ENCODE measurements around the gene IL12B. TPM values are rescaled to one million over a fixed set of nuclear protein-coding genes. Genes with fewer than 3 reads are reported as not detected.

Gene IL12B
- total and polyA plus RNA-seq, 4 donors = 0.08 to 0.11 TPM; not detected in 2

GRCh38 chr5:159313197-159313596 is 17.1 kb downstream of the IL12B start:
- Histone ChIP-seq H3K27ac (ENCODE audit: low read depth in 1 of 2, low read length in 1 of 2) (no peak overlapping the region), H3K27me3 (ENCODE audit: control insufficient read depth in 3 of 3, insufficient read depth in 3 of 3, low read length in 2 of 3) (peaks cover 0 to 14% (median 12%) of the 10 kb centered on the region in 3 donors), H3K4me1 (ENCODE audit: control insufficient read depth in 5 of 5, insufficient read depth in 5 of 5, low read length in 5 of 5) (peaks cover 0 to 5% (median 0%) of the 10 kb centered on the region in 5 donors), H3K9me3 (ENCODE audit: control insufficient read depth in 4 of 4, insufficient read depth in 3 of 4, low read length in 3 of 4) (peaks cover 0 to 2% (median 0%) of the 10 kb centered on the region in 4 donors), H3K36me3 (ENCODE audit: control insufficient read depth in 4 of 4, insufficient read depth in 4 of 4, low read length in 4 of 4) (no peaks in the 10 kb centered on the region), H3K9ac (ENCODE audit: insufficient read depth in 1 of 2, low read length in 2 of 2) (no peak overlapping the region), H3K4me3 (no peak overlapping the region)
- TF ChIP-seq CTCF (IDR thresholded peaks at IDR 0.05; ENCODE audit: control extremely low read depth, extremely low read depth) = no peak
- ATAC-seq (ENCODE audit: insufficient read depth, low FRiP score) (no peak), DNase-seq (no peak)
- 93 to 95% methylated on average over 2 of the region's 2 CpGs for WGBS, 2 donors

- no peaks in the 10 kb centered on the region for H3K36me3 ChIP-seq (ENCODE audit: control insufficient read depth in 4 of 4, insufficient read depth in 4 of 4, low read length in 4 of 4)
- H3K9ac ChIP-seq (ENCODE audit: insufficient read depth in 1 of 2, low read length in 2 of 2) = peak overlapping the region in 1 of 2 donors; percentile 62
- H3K4me3 ChIP-seq = no peak overlapping the region
- H3K27me3 ChIP-seq (ENCODE audit: control insufficient read depth in 3 of 3, insufficient read depth in 3 of 3, low read length in 2 of 3) = peaks cover 0 to 20% (median 12%) of the 10 kb centered on the region in 3 donors
- ATAC-seq (ENCODE audit: insufficient read depth, low FRiP score) (no peak), DNase-seq (no peak)
- no peak overlapping the region for H3K27ac ChIP-seq (ENCODE audit: low read depth in 1 of 2, low read length in 1 of 2)
- 45 to 51% methylated on average over 7 of the region's 7 CpGs for WGBS, 2 donors
- no peak for TF ChIP-seq CTCF (IDR thresholded peaks at IDR 0.05; ENCODE audit: control extremely low read depth, extremely low read depth)
- peaks cover 0 to 5% (median 0%) of the 10 kb centered on the region in 5 donors for H3K4me1 ChIP-seq (ENCODE audit: control insufficient read depth in 5 of 5, insufficient read depth in 5 of 5, low read length in 5 of 5)
- no peaks in the 10 kb centered on the region for H3K9me3 ChIP-seq (ENCODE audit: control insufficient read depth in 4 of 4, insufficient read depth in 3 of 4, low read length in 3 of 4)
Measured at GRCh38 chr5:159311063-159311462, 19.2 kb downstream of the IL12B start.

- WGBS, 2 donors = 4 to 5% methylated on average over 26 of the region's 26 CpGs
- peaks cover 0 to 24% (median 16%) of the 10 kb centered on the region in 3 donors for H3K27me3 ChIP-seq (ENCODE audit: control insufficient read depth in 3 of 3, insufficient read depth in 3 of 3, low read length in 2 of 3)
- no peaks in the 10 kb centered on the region for H3K9me3 ChIP-seq (ENCODE audit: control insufficient read depth in 4 of 4, insufficient read depth in 3 of 4, low read length in 3 of 4)
- peak; percentile 84 for ATAC-seq (ENCODE audit: insufficient read depth, low FRiP score)
- no peak overlapping the region for H3K4me3 ChIP-seq
- DNase-seq = peak; percentile 24 to 63 (median 26)
- peak overlapping the region in 1 of 2 donors; percentile 62 for H3K9ac ChIP-seq (ENCODE audit: insufficient read depth in 1 of 2, low read length in 2 of 2)
- H3K4me1 ChIP-seq (ENCODE audit: control insufficient read depth in 5 of 5, insufficient read depth in 5 of 5, low read length in 5 of 5) = peaks cover 0 to 5% (median 0%) of the 10 kb centered on the region in 5 donors
- peak overlapping the region in 1 of 2 donors; percentile 43 for H3K27ac ChIP-seq (ENCODE audit: low read depth in 1 of 2, low read length in 1 of 2)
- no peaks in the 10 kb centered on the region for H3K36me3 ChIP-seq (ENCODE audit: control insufficient read depth in 4 of 4, insufficient read depth in 4 of 4, low read length in 4 of 4)
- no peak for TF ChIP-seq CTCF (IDR thresholded peaks at IDR 0.05; ENCODE audit: control extremely low read depth, extremely low read depth)
Measured at GRCh38 chr5:159310511-159310910, 19.8 kb downstream of the IL12B start.

All from lung (tissue), 12 donors.